H1 (cell line): ENCODE data around the gene EME2.

ENCODE experiments used
- BACH1 ChIP-seq: IDR thresholded peaks from 2 replicates; pipeline ENCODE4 v1.6.1; 2012; ENCODE audit warnings: low read length, improper control_type of control experiment
- RFX5 ChIP-seq: IDR thresholded peaks from 2 replicates; pipeline ENCODE4 v1.6.1; 2011; ENCODE audit warnings: low read depth, low read length, improper control_type of control experiment, borderline replicate concordance

GRCh38 chr16:1779234-1779701 is 6.7 kb downstream of the EME2 start:
- no peak for TF ChIP-seq BACH1
- no peak for TF ChIP-seq RFX5
